ENCODE measurements around the gene SH3RF2.

DNA sequence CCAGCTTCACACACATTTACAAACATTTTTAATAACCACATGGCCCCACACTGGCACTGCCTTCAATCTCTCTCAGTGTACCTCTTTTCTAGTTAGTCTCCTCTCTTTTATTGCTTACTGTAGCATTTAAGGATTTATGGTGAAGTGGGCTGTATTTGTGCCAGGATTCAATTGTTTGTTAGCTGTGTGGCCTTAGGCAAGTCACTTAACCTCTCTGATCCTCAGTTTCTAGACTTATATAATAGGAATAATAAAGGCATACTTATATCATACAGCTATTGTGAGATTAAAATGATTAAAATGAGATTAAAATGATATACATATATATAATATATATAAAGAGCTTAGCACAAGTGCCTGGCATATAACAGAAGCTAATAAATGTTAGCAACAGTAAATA is 6.4 kb downstream of the SH3RF2 start:
- TF ChIP-seq CTCF (IDR thresholded peaks at IDR 0.05), result no peak
- no peak for TF ChIP-seq POLR2AphosphoS5 (IDR thresholded peaks at IDR 0.05)
- no peak for TF ChIP-seq EP300 (IDR thresholded peaks at IDR 0.05; ENCODE audit: low read depth)
